ENCODE data around the gene CCDC9. TPM values are rescaled to one million over a fixed set of nuclear protein-coding genes. Genes with fewer than 3 reads are reported as not detected.

CCDC9 gene
- total and polyA plus RNA-seq, 2 donors (not counting 1 experiment from before 2014, with no cell fraction given) = 7.2 to 8.1 TPM

GRCh38 chr19:47228937-47229675 is 27.2 kb upstream of the CCDC9 start:
- Histone ChIP-seq H3K9me3 (ENCODE audit: control insufficient read depth, insufficient read depth, low read depth, low read length) (no peaks in the 10 kb centered on the region), H3K79me2 (ENCODE audit: control insufficient read depth, insufficient read depth, low read length) (peaks cover 23% of the 10 kb centered on the region), H3K9ac (ENCODE audit: insufficient read depth, low read length) (peak overlapping the region; percentile 71), H3K27me3 (ENCODE audit: control insufficient read depth, insufficient read depth, low read length) (no peaks in the 10 kb centered on the region), H3K4me3 (replicated peaks in 1 of 4; ENCODE audit: control extremely low read depth in 1 of 4, insufficient read depth in 1 of 4, low read depth in 3 of 4, low read length in 4 of 4) (peak overlapping the region; percentile 89 to 99 (median 98)), H3K4me1 (ENCODE audit: control insufficient read depth, extremely low read depth, insufficient read depth, low read length) (peaks cover 27% of the 10 kb centered on the region), H3K36me3 (ENCODE audit: control insufficient read depth, insufficient read depth, low read length) (no peaks in the 10 kb centered on the region), H3K4me2 (ENCODE audit: extremely low read depth, insufficient read depth, low read length) (peak overlapping the region; percentile 94), H3K27ac (ENCODE audit: insufficient read depth, low read length) (peak overlapping the region; percentile 97), H2AFZ (ENCODE audit: low read length) (no peak overlapping the region), H4K20me1 (ENCODE audit: control insufficient read depth, extremely low read depth, insufficient read depth, low read length) (no peaks in the 10 kb centered on the region)
- DNase-seq (ENCODE audit: low read depth in 2 of 2) = peak; percentile 46 to 50
- TF ChIP-seq CTCF (conservative IDR thresholded peaks at IDR 0.05 in 1 of 2, IDR thresholded peaks at IDR 0.05 in 1 of 2; ENCODE audit: low read depth in 1 of 2, low read length in 2 of 2) (no peak), EZH2 (IDR thresholded peaks at IDR 0.05; ENCODE audit: low read length, missing control alignments) (no peak)

- Histone ChIP-seq H3K9ac (ENCODE audit: insufficient read depth, low read length) (peak overlapping the region; percentile 71), H3K9me3 (ENCODE audit: control insufficient read depth, insufficient read depth, low read depth, low read length) (no peaks in the 10 kb centered on the region), H3K4me2 (ENCODE audit: extremely low read depth, insufficient read depth, low read length) (peak overlapping the region; percentile 94), H3K27me3 (ENCODE audit: control insufficient read depth, insufficient read depth, low read length) (no peaks in the 10 kb centered on the region), H3K4me3 (replicated peaks in 1 of 4; ENCODE audit: control extremely low read depth in 1 of 4, insufficient read depth in 1 of 4, low read depth in 3 of 4, low read length in 4 of 4) (peak overlapping the region; percentile 89 to 99 (median 98)), H4K20me1 (ENCODE audit: control insufficient read depth, extremely low read depth, insufficient read depth, low read length) (no peaks in the 10 kb centered on the region), H3K79me2 (ENCODE audit: control insufficient read depth, insufficient read depth, low read length) (peaks cover 23% of the 10 kb centered on the region), H3K4me1 (ENCODE audit: control insufficient read depth, extremely low read depth, insufficient read depth, low read length) (peaks cover 27% of the 10 kb centered on the region), H2AFZ (ENCODE audit: low read length) (no peak overlapping the region), H3K36me3 (ENCODE audit: control insufficient read depth, insufficient read depth, low read length) (no peaks in the 10 kb centered on the region), H3K27ac (ENCODE audit: insufficient read depth, low read length) (peak overlapping the region; percentile 97)
- no peak for TF ChIP-seq CTCF (conservative IDR thresholded peaks at IDR 0.05 in 1 of 2, IDR thresholded peaks at IDR 0.05 in 1 of 2; ENCODE audit: low read depth in 1 of 2, low read length in 2 of 2)
- no peak for TF ChIP-seq EZH2 (IDR thresholded peaks at IDR 0.05; ENCODE audit: low read length, missing control alignments)
- peak; percentile 37 to 45 for DNase-seq (ENCODE audit: low read depth in 2 of 2)
Measured at GRCh38 chr19:47229676-47230053, 26.7 kb upstream of the CCDC9 start.

- Histone ChIP-seq H3K36me3 (ENCODE audit: control insufficient read depth, insufficient read depth, low read length) (no peaks in the 10 kb centered on the region), H3K9me3 (ENCODE audit: control insufficient read depth, insufficient read depth, low read depth, low read length) (no peaks in the 10 kb centered on the region), H2AFZ (ENCODE audit: low read length) (no peak overlapping the region), H3K4me1 (ENCODE audit: control insufficient read depth, extremely low read depth, insufficient read depth, low read length) (peaks cover 27% of the 10 kb centered on the region), H3K27ac (ENCODE audit: insufficient read depth, low read length) (peak overlapping the region; percentile 97), H3K9ac (ENCODE audit: insufficient read depth, low read length) (peak overlapping the region; percentile 71), H3K4me2 (ENCODE audit: extremely low read depth, insufficient read depth, low read length) (peak overlapping the region; percentile 94), H4K20me1 (ENCODE audit: control insufficient read depth, extremely low read depth, insufficient read depth, low read length) (no peaks in the 10 kb centered on the region), H3K79me2 (ENCODE audit: control insufficient read depth, insufficient read depth, low read length) (peaks cover 23% of the 10 kb centered on the region), H3K4me3 (replicated peaks in 1 of 4; ENCODE audit: control extremely low read depth in 1 of 4, insufficient read depth in 1 of 4, low read depth in 3 of 4, low read length in 4 of 4) (peak overlapping the region; percentile 89 to 99 (median 98)), H3K27me3 (ENCODE audit: control insufficient read depth, insufficient read depth, low read length) (no peaks in the 10 kb centered on the region)
- TF ChIP-seq CTCF (conservative IDR thresholded peaks at IDR 0.05 in 1 of 2, IDR thresholded peaks at IDR 0.05 in 1 of 2; ENCODE audit: low read depth in 1 of 2, low read length in 2 of 2) = peak; percentile 45 to 49
- TF ChIP-seq EZH2 (IDR thresholded peaks at IDR 0.05; ENCODE audit: low read length, missing control alignments) = no peak
- peak; percentile 34 to 46 for DNase-seq (ENCODE audit: low read depth in 2 of 2)
Measured at GRCh38 chr19:47230054-47230920, 26.0 kb upstream of the CCDC9 start.

All from fibroblast of lung (primary cell).